Metanephros (tissue), 2 donors: ENCODE data around the gene ATP12A. TPM values are rescaled to one million over a fixed set of nuclear protein-coding genes. Genes with fewer than 3 reads are reported as not detected.

Source experiments
- small RNA-seq: library from RNA; depleted of rRNA; stranded (forward); fragments of <200 nt; gene quantifications from one replicate; pipeline ENCODE3, GENCODE V24; 2014; ENCODE audit warnings: low replicate concordance
- total RNA-seq: library from RNA; depleted of rRNA; stranded (reverse); fragments of >200 nt; gene quantifications from one replicate; pipeline ENCODE4 v1.2.3, GENCODE V29; 2014

The ATP12A gene
- total RNA-seq = 17.3 TPM

GRCh38 chr13:24680258-24680920, at the start of gene ATP12A:
TSS of gene ATP12A (plus strand) at chr13:24680408. CDS start at chr13:24680744, 336 bp downstream.

Small RNA genes lying within 50 kb of the gene (small RNA-seq; reads per million reads assigned to genes)
- gene RNY1P7 = not detected

Other genes with a start within 250 kb of the ATP12A start
- 43.1 TPM for gene PARP4, start 167.6 kb upstream of the ATP12A start, total RNA-seq
- gene RNF17, start 83.8 kb downstream of the ATP12A start, total RNA-seq = not detected